ENCODE data around the gene VAMP1. TPM values are rescaled to one million over a fixed set of nuclear protein-coding genes. Genes with fewer than 3 reads are reported as not detected.

Gene VAMP1
- total RNA-seq, 1 experiment from 2014 or later = 11.2 TPM

GRCh38 chr12:6464531-6464930 is 5.9 kb downstream of the VAMP1 start:
- TF ChIP-seq CTCF (IDR thresholded peaks at IDR 0.05) (no peak), SIN3A (IDR thresholded peaks at IDR 0.05; ENCODE audit: borderline replicate concordance, insufficient read depth, low read depth, low read length) (no peak)
- TF ChIP-seq, protein P1, sequence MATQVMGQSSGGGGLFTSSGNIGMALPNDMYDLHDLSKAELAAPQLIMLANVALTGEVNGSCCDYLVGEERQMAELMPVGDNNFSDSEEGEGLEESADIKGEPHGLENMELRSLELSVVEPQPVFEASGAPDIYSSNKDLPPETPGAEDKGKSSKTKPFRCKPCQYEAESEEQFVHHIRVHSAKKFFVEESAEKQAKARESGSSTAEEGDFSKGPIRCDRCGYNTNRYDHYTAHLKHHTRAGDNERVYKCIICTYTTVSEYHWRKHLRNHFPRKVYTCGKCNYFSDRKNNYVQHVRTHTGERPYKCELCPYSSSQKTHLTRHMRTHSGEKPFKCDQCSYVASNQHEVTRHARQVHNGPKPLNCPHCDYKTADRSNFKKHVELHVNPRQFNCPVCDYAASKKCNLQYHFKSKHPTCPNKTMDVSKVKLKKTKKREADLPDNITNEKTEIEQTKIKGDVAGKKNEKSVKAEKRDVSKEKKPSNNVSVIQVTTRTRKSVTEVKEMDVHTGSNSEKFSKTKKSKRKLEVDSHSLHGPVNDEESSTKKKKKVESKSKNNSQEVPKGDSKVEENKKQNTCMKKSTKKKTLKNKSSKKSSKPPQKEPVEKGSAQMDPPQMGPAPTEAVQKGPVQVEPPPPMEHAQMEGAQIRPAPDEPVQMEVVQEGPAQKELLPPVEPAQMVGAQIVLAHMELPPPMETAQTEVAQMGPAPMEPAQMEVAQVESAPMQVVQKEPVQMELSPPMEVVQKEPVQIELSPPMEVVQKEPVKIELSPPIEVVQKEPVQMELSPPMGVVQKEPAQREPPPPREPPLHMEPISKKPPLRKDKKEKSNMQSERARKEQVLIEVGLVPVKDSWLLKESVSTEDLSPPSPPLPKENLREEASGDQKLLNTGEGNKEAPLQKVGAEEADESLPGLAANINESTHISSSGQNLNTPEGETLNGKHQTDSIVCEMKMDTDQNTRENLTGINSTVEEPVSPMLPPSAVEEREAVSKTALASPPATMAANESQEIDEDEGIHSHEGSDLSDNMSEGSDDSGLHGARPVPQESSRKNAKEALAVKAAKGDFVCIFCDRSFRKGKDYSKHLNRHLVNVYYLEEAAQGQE (IDR thresholded peaks at IDR 0.05; ENCODE audit: insufficient read depth in 1 of 2, low read depth in 2 of 2, low read length in 1 of 2) = no peak
- Histone ChIP-seq H3K4me1 (ENCODE audit: control insufficient read depth, insufficient read depth, low read length) (peaks cover 9% of the 10 kb centered on the region), H3K36me3 (ENCODE audit: control insufficient read depth, insufficient read depth, low read length) (no peaks in the 10 kb centered on the region; the same call in 1 of the 2 replicates), H3K27me3 (ENCODE audit: control insufficient read depth, insufficient read depth, low read length) (no peaks in the 10 kb centered on the region), H3K4me3 (ENCODE audit: low read depth in 2 of 2, low read length in 2 of 2) (no peak overlapping the region), H3K9me3 (ENCODE audit: control insufficient read depth, insufficient read depth, low read depth, low read length) (no peaks in the 10 kb centered on the region), H3K27ac (ENCODE audit: low read length) (no peak overlapping the region)
- intact Hi-C loops (cut with micrococcal nuclease; ENCODE audit: unreplicated experiment) = no loop called here
- in situ Hi-C loops (cut with HindIII; ENCODE audit: low pct_unique_long_range_greater_than_20kb, low sequenced_read_pairs) = no loop called here
- CTCF ChIA-PET = interaction anchor here (1.2 to 1.5 kb wide), 2 partner anchors 25 to 138 kb away, joined by 4 to 7 read pairs; no protein-coding TSS in a partner anchor
- POLR2A ChIA-PET = no interaction called here
- DNase-seq (ENCODE audit: low read depth, low spot score) (no peak), ATAC-seq (no peak)
- BruUV-seq (replicated peaks) = no TSS peak

- intact Hi-C loops (cut with micrococcal nuclease; ENCODE audit: unreplicated experiment) = no loop called here
- CTCF ChIA-PET = interaction anchor here (0.5 kb wide), 1 partner anchor 161 kb away, joined by 6 read pairs; no protein-coding TSS in a partner anchor
Measured at GRCh38 chr12:6463858-6464257, 6.6 kb downstream of the VAMP1 start.

More at GRCh38 chr12:6463858-6464257, 6.6 kb downstream of the VAMP1 start:
- no peaks in the 10 kb centered on the region for H3K9me3 ChIP-seq (ENCODE audit: control insufficient read depth, insufficient read depth, low read depth, low read length)
- H3K36me3 ChIP-seq (ENCODE audit: control insufficient read depth, insufficient read depth, low read length) = no peaks in the 10 kb centered on the region; the same call in 1 of the 2 replicates
- no TSS peak for BruUV-seq (replicated peaks)
- ATAC-seq = no peak
- POLR2A ChIA-PET = no interaction called here
- no peak overlapping the region for H3K27ac ChIP-seq (ENCODE audit: low read length)
- H3K4me1 ChIP-seq (ENCODE audit: control insufficient read depth, insufficient read depth, low read length) = peaks cover 3% of the 10 kb centered on the region; the same call in 1 of the 2 replicates
- no peak overlapping the region for H3K4me3 ChIP-seq (ENCODE audit: low read depth in 2 of 2, low read length in 2 of 2)
- TF ChIP-seq POLR2AphosphoS5 (IDR thresholded peaks at IDR 0.05; ENCODE audit: low read depth, low read length) (no peak), SIN3A (IDR thresholded peaks at IDR 0.05; ENCODE audit: borderline replicate concordance, insufficient read depth, low read depth, low read length) (no peak), CTCF (IDR thresholded peaks at IDR 0.05) (no peak), TCF7L2 (IDR thresholded peaks at IDR 0.05; ENCODE audit: low read depth, low read length) (no peak)
- TF ChIP-seq, protein P1 (IDR thresholded peaks at IDR 0.05; ENCODE audit: insufficient read depth in 1 of 2, low read depth in 2 of 2, low read length in 1 of 2) = no peak
- in situ Hi-C loops (cut with HindIII; ENCODE audit: low pct_unique_long_range_greater_than_20kb, low sequenced_read_pairs) = no loop called here
- no peaks in the 10 kb centered on the region for H3K27me3 ChIP-seq (ENCODE audit: control insufficient read depth, insufficient read depth, low read length)
- DNase-seq (ENCODE audit: low read depth, low spot score) = no peak

Measured in Panc1 (cell line).